Activated CD8-positive, alpha-beta memory T cell treated with anti-CD3 and anti-CD28 coated beads, Interleukin-2, amount 50 U/mL, for 1 hour (primary cell): Measurements from ENCODE around the gene AP2A2.

Experiments
- DNase-seq: peaks from one replicate; pipeline ENCODE4 v3.0.0-alpha.2; 2020; ENCODE audit errors: extremely low read depth

Gene AP2A2

GRCh38 chr11:1041936-1042608 is 116.4 kb downstream of the AP2A2 start:
- DNase-seq: no peak

- DNase-seq: no peak
Observed at GRCh38 chr11:1042626-1043562, 117.2 kb downstream of the AP2A2 start.

GRCh38 chr11:1043563-1044096 is 118.0 kb downstream of the AP2A2 start:
- DNase-seq: no peak

GRCh38 chr11:1044160-1044559 is 118.5 kb downstream of the AP2A2 start:
- no peak for DNase-seq

GRCh38 chr11:1047595-1048156 is 122.0 kb downstream of the AP2A2 start:
- DNase-seq: no peak

- no peak for DNase-seq
Observed at GRCh38 chr11:1048375-1049070, 122.9 kb downstream of the AP2A2 start.

- no peak for DNase-seq
Observed at GRCh38 chr11:1049071-1049405, 123.4 kb downstream of the AP2A2 start.

- DNase-seq: no peak
Observed at GRCh38 chr11:1049431-1049891, 123.8 kb downstream of the AP2A2 start.

GRCh38 chr11:1049911-1050580 is 124.4 kb downstream of the AP2A2 start:
- no peak for DNase-seq

- peak; percentile 24 for DNase-seq
Observed at GRCh38 chr11:1050581-1051355, 125.1 kb downstream of the AP2A2 start.

- DNase-seq: no peak
Observed at GRCh38 chr11:1051356-1052132, 125.9 kb downstream of the AP2A2 start.

GRCh38 chr11:1052133-1053011 is 126.7 kb downstream of the AP2A2 start:
- DNase-seq: no peak

GRCh38 chr11:1053121-1053901 is 127.6 kb downstream of the AP2A2 start:
- DNase-seq: no peak

GRCh38 chr11:1054143-1055108 is 128.8 kb downstream of the AP2A2 start:
- no peak for DNase-seq

GRCh38 chr11:1055109-1055703 is 129.5 kb downstream of the AP2A2 start:
- no peak for DNase-seq
